Right lobe of liver (tissue), 6 donors: Measurements from ENCODE around the gene CDH23. TPM values are rescaled to one million over a fixed set of nuclear protein-coding genes. Genes with fewer than 3 reads are reported as not detected.

Source experiments
- ATAC-seq, 4 donors: fragments of 200-7000 bp; cut with Tn5 transposase; one replicate each; pipeline ENCODE4 v1.9.1; 2020; ENCODE audit warnings: mild to moderate bottlenecking in 4 of 4, moderate library complexity in 4 of 4
- DNase-seq, 3 donors: peaks; one replicate each; pipeline ENCODE4 v3.0.0-alpha.2; 2020
- H3K27ac ChIP-seq, 3 donors: fragments of 200-600 bp; one replicate each; pipeline ENCODE4 v1.8.0; 2022
- H3K27me3 ChIP-seq, 2 donors: fragments of 200-600 bp; one replicate each; pipeline ENCODE4 v1.8.0; 2022
- H3K36me3 ChIP-seq, 4 donors: fragments of 200-600 bp; sonication (generic) in 1 of 4; one replicate each; pipeline versions ENCODE4 v1.5.1 to v1.8.0; 2017 to 2022; ENCODE audit warnings: control low read depth in 1 of 4
- H3K4me1 ChIP-seq, 4 donors: fragments of 200-600 bp; sonication (generic) in 1 of 4; one replicate each; pipeline versions ENCODE4 v1.5.1 to v1.8.0; 2017 to 2022; ENCODE audit warnings: control low read depth in 1 of 4
- H3K4me3 ChIP-seq, 3 donors: fragments of 200-600 bp; one replicate each; pipeline ENCODE4 v1.8.0; 2022
- H3K9me3 ChIP-seq, 4 donors: fragments of 200-600 bp; sonication (generic) in 1 of 4; one replicate each; pipeline versions ENCODE4 v1.5.1 to v1.8.0; 2017 to 2022; ENCODE audit warnings: control low read depth in 1 of 4
- POLR2A ChIP-seq: fragments of 450-650 bp; IDR thresholded peaks from one replicate; pipeline ENCODE4 v1.6.1; 2017; ENCODE audit warnings: antibody characterized with exemption, mild to moderate bottlenecking
- WGBS: methylation state at CpG from one replicate; pipeline ENCODE4 v1.1.6; 2018; ENCODE audit warnings: low coverage, low lambda C conversion rate; ENCODE audit not compliant: insufficient coverage; ENCODE audit errors: missing lambda C conversion rate; 5-methylcytosine and 5-hydroxymethylcytosine counted together
- intact Hi-C, 2 donors: fragments of 100-400 bp; cut with DNase I; formaldehyde crosslinking; loops; one replicate each; pipeline versions ENCODE4 v1.11.2 to v1.14.1; 2022
- total RNA-seq, 6 experiments: library from RNA; depleted of rRNA in 2 of 6; stranded (reverse); fragments of >200 nt in 2 of 6; fragmentation: NEBNext Ultra II Directional in 3 of 6; extraction: Animal tissue kit (Norgen Biotek cat#: 25700) in 3 of 6; gene quantifications; one replicate each; pipeline versions ENCODE4 v1.1.0 to v1.2.4, GENCODE V29; 2016 to 2023
- TF ChIP-seq, protein P1 (sequence below), 4 donors: fragments of 200-600 bp in 3 of 4; fragments of 450-650 bp in 1 of 4; IDR thresholded peaks; one replicate each; pipeline versions ENCODE4 v1.5.1 to v1.8.0; 2016 to 2022; ENCODE audit warnings: antibody characterized with exemption in 4 of 4, mild to moderate bottlenecking in 2 of 4
- donor health status: DM: no; HTN: yes; CAD: no.
- donor health status: DM: no; HTN: no; CAD: no.
- donor health status: DM: no; HTN: no; CAD: no.
- donor health status: DM: no; HTN: yes; CAD: no.
- donor health status: DM: no; HTN: yes; CAD: no.

Gene CDH23
- total RNA-seq, 6 experiments from 2014 or later = 3.3 to 19.7 (median 6.3) TPM

DNA sequence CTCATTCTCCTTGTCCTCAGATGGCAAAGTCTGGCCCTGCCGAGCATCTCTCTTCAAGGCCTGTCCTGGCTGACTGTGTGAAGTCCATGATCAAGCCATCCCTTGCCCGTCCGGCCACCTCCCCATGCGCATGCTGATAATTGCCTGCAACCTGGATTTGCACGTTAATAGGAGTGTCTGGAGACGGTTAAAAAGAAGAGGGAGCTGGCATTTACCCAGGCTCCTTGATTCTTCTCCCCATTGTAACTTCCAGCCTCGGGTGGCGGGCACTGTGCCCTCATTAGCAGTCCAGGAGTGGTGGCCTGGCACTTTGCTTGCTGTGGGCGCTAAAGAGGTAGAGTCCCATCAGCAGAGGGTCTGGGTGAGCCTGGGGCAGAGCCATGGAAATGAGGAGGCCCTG is 165.5 kb downstream of the CDH23 start:
- ATAC-seq (no peak), DNase-seq (no peak)
- no peak overlapping the region for H3K27ac ChIP-seq
- no peaks in the 10 kb centered on the region for H3K9me3 ChIP-seq
- H3K36me3 ChIP-seq = no peaks in the 10 kb centered on the region
- TF ChIP-seq, protein P1, sequence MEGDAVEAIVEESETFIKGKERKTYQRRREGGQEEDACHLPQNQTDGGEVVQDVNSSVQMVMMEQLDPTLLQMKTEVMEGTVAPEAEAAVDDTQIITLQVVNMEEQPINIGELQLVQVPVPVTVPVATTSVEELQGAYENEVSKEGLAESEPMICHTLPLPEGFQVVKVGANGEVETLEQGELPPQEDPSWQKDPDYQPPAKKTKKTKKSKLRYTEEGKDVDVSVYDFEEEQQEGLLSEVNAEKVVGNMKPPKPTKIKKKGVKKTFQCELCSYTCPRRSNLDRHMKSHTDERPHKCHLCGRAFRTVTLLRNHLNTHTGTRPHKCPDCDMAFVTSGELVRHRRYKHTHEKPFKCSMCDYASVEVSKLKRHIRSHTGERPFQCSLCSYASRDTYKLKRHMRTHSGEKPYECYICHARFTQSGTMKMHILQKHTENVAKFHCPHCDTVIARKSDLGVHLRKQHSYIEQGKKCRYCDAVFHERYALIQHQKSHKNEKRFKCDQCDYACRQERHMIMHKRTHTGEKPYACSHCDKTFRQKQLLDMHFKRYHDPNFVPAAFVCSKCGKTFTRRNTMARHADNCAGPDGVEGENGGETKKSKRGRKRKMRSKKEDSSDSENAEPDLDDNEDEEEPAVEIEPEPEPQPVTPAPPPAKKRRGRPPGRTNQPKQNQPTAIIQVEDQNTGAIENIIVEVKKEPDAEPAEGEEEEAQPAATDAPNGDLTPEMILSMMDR (IDR thresholded peaks at IDR 0.05) = no peak
- no peak for TF ChIP-seq POLR2A
- 85% methylated on average over 5 of the region's 9 CpGs for WGBS
- H3K4me3 ChIP-seq = no peak overlapping the region
- no peaks in the 10 kb centered on the region for H3K4me1 ChIP-seq
- intact Hi-C loops = no loop called here
- no peaks in the 10 kb centered on the region for H3K27me3 ChIP-seq

DNA sequence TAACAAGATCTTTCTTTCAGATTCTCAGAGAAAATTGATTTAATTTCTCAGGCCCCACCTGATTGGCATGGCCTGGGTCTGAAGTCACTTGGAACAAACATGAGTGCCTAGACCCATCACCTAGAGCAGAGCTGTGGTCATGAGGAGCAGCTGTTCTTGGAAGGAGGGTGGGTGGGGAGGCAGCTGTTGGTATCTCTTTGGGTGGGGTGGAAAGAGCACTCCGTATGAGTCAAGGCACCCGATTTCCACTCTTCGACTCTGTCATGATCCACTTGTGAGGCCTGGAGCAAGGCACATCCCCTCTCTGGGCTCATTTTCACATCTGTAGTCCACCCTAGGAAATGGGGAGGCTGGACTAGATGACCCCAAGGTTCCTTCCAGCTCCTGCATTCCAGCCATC is 166.2 kb downstream of the CDH23 start:
- Histone ChIP-seq H3K36me3 (no peaks in the 10 kb centered on the region), H3K27ac (no peak overlapping the region), H3K27me3 (no peaks in the 10 kb centered on the region), H3K4me1 (no peaks in the 10 kb centered on the region), H3K9me3 (no peaks in the 10 kb centered on the region), H3K4me3 (no peak overlapping the region)
- intact Hi-C loops = no loop called here
- no CpG with 5 or more reads among the region's 3 CpGs for WGBS
- no peak for ATAC-seq
- TF ChIP-seq, protein P1 (IDR thresholded peaks at IDR 0.05) = no peak
- TF ChIP-seq POLR2A = no peak
- DNase-seq = no peak

DNA sequence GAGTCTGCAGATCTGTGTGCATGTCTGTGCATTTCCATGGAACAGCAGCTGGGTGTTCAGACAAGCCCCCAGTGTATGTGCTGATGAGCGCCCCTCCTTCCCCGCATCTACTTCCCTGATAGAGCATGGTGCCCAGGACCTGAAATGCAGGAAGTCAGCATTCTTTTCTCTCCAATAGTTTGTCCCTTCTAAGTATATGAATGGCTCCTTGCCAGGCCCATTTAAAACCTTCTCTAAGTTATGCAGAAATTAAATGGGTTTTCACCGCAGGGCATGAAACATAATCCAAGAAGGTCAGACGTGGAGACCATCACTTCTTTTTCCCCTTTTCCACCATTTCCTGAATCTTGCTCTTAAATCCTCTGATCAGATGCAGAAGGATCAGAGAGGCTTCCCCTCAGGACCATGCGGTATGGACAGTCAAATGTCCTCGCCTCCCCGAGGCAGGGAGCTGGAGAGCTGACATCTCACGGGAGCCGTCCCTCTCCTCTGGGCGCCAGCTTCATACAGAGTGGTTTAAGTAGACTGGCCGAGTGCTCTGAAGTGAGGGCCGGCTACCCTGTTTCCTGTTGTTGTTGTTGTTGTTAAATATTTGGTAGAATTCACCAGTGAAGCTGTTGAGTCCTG is 167.6 kb downstream of the CDH23 start:
- Histone ChIP-seq H3K4me3 (no peak overlapping the region), H3K4me1 (no peaks in the 10 kb centered on the region), H3K27me3 (no peaks in the 10 kb centered on the region), H3K27ac (no peak overlapping the region), H3K36me3 (no peaks in the 10 kb centered on the region), H3K9me3 (no peaks in the 10 kb centered on the region)
- ATAC-seq (no peak), DNase-seq (no peak)
- intact Hi-C loops = no loop called here
- no peak for TF ChIP-seq POLR2A
- TF ChIP-seq, protein P1 (IDR thresholded peaks at IDR 0.05) = no peak
- 69% methylated on average over 9 of the region's 12 CpGs for whole genome bisulfite sequencing

GRCh38 chr10:71565284-71566000 is 168.7 kb downstream of the CDH23 start:
- H3K9me3 ChIP-seq = no peaks in the 10 kb centered on the region
- H3K4me1 ChIP-seq = no peaks in the 10 kb centered on the region
- H3K4me3 ChIP-seq = no peak overlapping the region
- DNase-seq (no peak), ATAC-seq (no peak)
- H3K27me3 ChIP-seq = no peaks in the 10 kb centered on the region
- H3K27ac ChIP-seq = no peak overlapping the region
- TF ChIP-seq, protein P1 (IDR thresholded peaks at IDR 0.05) = no peak
- TF ChIP-seq POLR2A = no peak
- WGBS = 88% methylated on average over 1 of the region's 2 CpGs
- no peaks in the 10 kb centered on the region for H3K36me3 ChIP-seq
- intact Hi-C loops = no loop called here
